Globus pallidus (tissue), 1 donor: ENCODE results near the gene ABHD5.

Experiments
- DNase-seq: peaks from one replicate; pipeline ENCODE4 v3.0.0-alpha.2; 2015; ENCODE audit warnings: low spot score

Gene ABHD5

GRCh38 chr3:43757666-43758321 lies 67.1 kb downstream of the ABHD5 start:
- no peak for DNase-seq

- no peak for DNase-seq
Measured at GRCh38 chr3:43758592-43759225, 68.0 kb downstream of the ABHD5 start.

GRCh38 chr3:43759297-43759782 lies 68.6 kb downstream of the ABHD5 start:
- no peak for DNase-seq

GRCh38 chr3:43759938-43760337 lies 69.2 kb downstream of the ABHD5 start:
- no peak for DNase-seq

GRCh38 chr3:43760938-43761337 lies 70.2 kb downstream of the ABHD5 start:
- DNase-seq: no peak

- no peak for DNase-seq
Measured at GRCh38 chr3:43762451-43762850, 71.7 kb downstream of the ABHD5 start.

- no peak for DNase-seq
Measured at GRCh38 chr3:43764056-43764455, 73.3 kb downstream of the ABHD5 start.

- no peak for DNase-seq
Measured at GRCh38 chr3:43764471-43764870, 73.7 kb downstream of the ABHD5 start.

- DNase-seq: no peak
Measured at GRCh38 chr3:43765521-43765971, 74.8 kb downstream of the ABHD5 start.

- DNase-seq: no peak
Measured at GRCh38 chr3:43766672-43767465, 76.1 kb downstream of the ABHD5 start.

- no peak for DNase-seq
Measured at GRCh38 chr3:43768381-43768973, 77.7 kb downstream of the ABHD5 start.

- peak; percentile 76 for DNase-seq
Measured at GRCh38 chr3:43769097-43769884, 78.6 kb downstream of the ABHD5 start.

- DNase-seq: no peak
Measured at GRCh38 chr3:43769885-43770425, 79.2 kb downstream of the ABHD5 start.

- no peak for DNase-seq
Measured at GRCh38 chr3:43770426-43771103, 79.8 kb downstream of the ABHD5 start.

- DNase-seq: no peak
Measured at GRCh38 chr3:43771610-43772009, 80.9 kb downstream of the ABHD5 start.

- DNase-seq: no peak
Measured at GRCh38 chr3:43773273-43774094, 82.7 kb downstream of the ABHD5 start.

- DNase-seq: peak; percentile 19
Measured at GRCh38 chr3:43774799-43775198, 84.1 kb downstream of the ABHD5 start.

- no peak for DNase-seq
Measured at GRCh38 chr3:43776101-43776500, 85.4 kb downstream of the ABHD5 start.

GRCh38 chr3:43779850-43780249 lies 89.1 kb downstream of the ABHD5 start:
- no peak for DNase-seq

GRCh38 chr3:43782541-43782940 lies 91.8 kb downstream of the ABHD5 start:
- DNase-seq: no peak
